CD4-positive, alpha-beta T cell (primary cell): Measurements from ENCODE around the gene MAPRE2. TPM values are rescaled to one million over a fixed set of nuclear protein-coding genes. Genes with fewer than 3 reads are reported as not detected.

ENCODE experiments used
- ATAC-seq: fragments of 200-7000 bp; cut with Tn5 transposase; one replicate; pipeline ENCODE4 v1.10.0; 2022; ENCODE audit warnings: mild to moderate bottlenecking; ENCODE audit not compliant: poor library complexity
- CTCF ChIA-PET: fragments of 350-600 bp; sonication (Branson Sonifier 250); formaldehyde crosslinking; loops from one replicate; lab custom pipeline; 2021; ENCODE audit warnings: antibody characterized with exemption, inconsistent platforms; lab: Charles Lee
- POLR2A ChIA-PET: fragments of 350-600 bp; sonication (Branson Sonifier 250); formaldehyde crosslinking; loops from one replicate; lab custom pipeline; 2021; ENCODE audit warnings: antibody characterized with exemption, inconsistent platforms; lab: Charles Lee
- DNase-seq, 14 experiments: peaks; one replicate each; pipeline ENCODE4 v3.0.0-alpha.2; 2013 to 2020; ENCODE audit warnings: mixed read lengths in 2 of 14
- H3K27ac ChIP-seq, 2 donors: one replicate each; pipeline versions ENCODE4 v1.5.1 to v1.7.0; 2013; ENCODE audit warnings: low read length in 2 of 2, low read depth in 1 of 2, mild to moderate bottlenecking in 1 of 2
- H3K27me3 ChIP-seq, 2 experiments: 1 replicate in 1 of 2; 2 replicates in 1 of 2; pipeline versions ENCODE4 v1.6.1 to v1.7.0; 2013; ENCODE audit warnings: low read length in 2 of 2, control low read depth in 1 of 2, mild to moderate bottlenecking in 1 of 2, moderate library complexity in 1 of 2; ENCODE audit not compliant: insufficient read depth in 2 of 2, control insufficient read depth in 1 of 2
- H3K36me3 ChIP-seq: one replicate; pipeline ENCODE4 v1.6.1; 2013; ENCODE audit warnings: low read length, control low read depth; ENCODE audit not compliant: insufficient read depth
- H3K4me1 ChIP-seq: one replicate; pipeline ENCODE4 v1.6.1; 2013; ENCODE audit warnings: low read length, control low read depth; ENCODE audit not compliant: insufficient read depth
- H3K4me3 ChIP-seq: one replicate; pipeline ENCODE4 v1.5.1; 2013; ENCODE audit warnings: mild to moderate bottlenecking, low read length, moderate library complexity
- H3K9me3 ChIP-seq, 2 experiments: 1 replicate in 1 of 2; 2 replicates in 1 of 2; pipeline versions ENCODE4 v1.6.1 to v1.7.0; 2013; ENCODE audit warnings: low read length in 2 of 2, mild to moderate bottlenecking in 2 of 2, control low read depth in 1 of 2, moderate library complexity in 1 of 2; ENCODE audit not compliant: control insufficient read depth in 1 of 2, insufficient read depth in 1 of 2
- H3K27ac Mint-ChIP-seq: one replicate; pipeline ENCODE4 v1.8.0; 2020; ENCODE audit warnings: mixed read lengths
- H3K27me3 Mint-ChIP-seq: one replicate; pipeline ENCODE4 v1.8.0; 2021; ENCODE audit warnings: mixed read lengths
- H3K36me3 Mint-ChIP-seq: one replicate; pipeline ENCODE4 v1.8.0; 2021; ENCODE audit warnings: low read depth, mixed read lengths
- H3K4me1 Mint-ChIP-seq: one replicate; pipeline ENCODE4 v1.8.0; 2021; ENCODE audit warnings: low read depth, mixed read lengths
- H3K4me3 Mint-ChIP-seq: one replicate; pipeline ENCODE4 v1.8.0; 2020; ENCODE audit warnings: mild to moderate bottlenecking, mixed read lengths
- H3K9me3 Mint-ChIP-seq: one replicate; pipeline ENCODE4 v1.8.0; 2020; ENCODE audit warnings: mixed read lengths
- intact Hi-C, 2 experiments: fragments of 100-400 bp; cut with DNase I in 1 of 2; cut with micrococcal nuclease in 1 of 2; formaldehyde crosslinking; loops; one replicate each; pipeline versions ENCODE4 v1.15.1 to v1.9.0; 2023 to 2025; cut with DNase I, micrococcal nuclease
- total RNA-seq, 174 experiments: library from RNA in 2 of 174; stranded (reverse) in 2 of 174; gene quantifications; one replicate each; pipeline ENCODE4 v1.2.3 and lab custom pipeline; 2021 to 2026
- TF ChIP-seq, protein P1 (sequence below): fragments of 200-600 bp; IDR thresholded peaks from one replicate; pipeline ENCODE4 v1.8.0; 2022; ENCODE audit warnings: antibody characterized with exemption, mild to moderate bottlenecking

Gene MAPRE2
- total RNA-seq, 2 experiments from 2014 or later: 108 to 112 TPM

- H3K27me3 ChIP-seq: no peaks in the 10 kb centered on the region
- H3K36me3 ChIP-seq: no peaks in the 10 kb centered on the region
- no peak overlapping the region for H3K27ac ChIP-seq
- H3K9me3 ChIP-seq: no peaks in the 10 kb centered on the region
- ChIA-PET POLR2A (no interaction called here), CTCF (no interaction called here)
- H3K27ac Mint-ChIP-seq: no peak overlapping the region
- ATAC-seq (no peak), DNase-seq (no peak)
- peaks cover 20% of the 10 kb centered on the region for H3K4me1 Mint-ChIP-seq
- H3K9me3 Mint-ChIP-seq: no peaks in the 10 kb centered on the region
- H3K27me3 Mint-ChIP-seq: no peaks in the 10 kb centered on the region
- no peak overlapping the region for H3K4me3 ChIP-seq
- intact Hi-C loops: no loop called here
- TF ChIP-seq, protein P1, sequence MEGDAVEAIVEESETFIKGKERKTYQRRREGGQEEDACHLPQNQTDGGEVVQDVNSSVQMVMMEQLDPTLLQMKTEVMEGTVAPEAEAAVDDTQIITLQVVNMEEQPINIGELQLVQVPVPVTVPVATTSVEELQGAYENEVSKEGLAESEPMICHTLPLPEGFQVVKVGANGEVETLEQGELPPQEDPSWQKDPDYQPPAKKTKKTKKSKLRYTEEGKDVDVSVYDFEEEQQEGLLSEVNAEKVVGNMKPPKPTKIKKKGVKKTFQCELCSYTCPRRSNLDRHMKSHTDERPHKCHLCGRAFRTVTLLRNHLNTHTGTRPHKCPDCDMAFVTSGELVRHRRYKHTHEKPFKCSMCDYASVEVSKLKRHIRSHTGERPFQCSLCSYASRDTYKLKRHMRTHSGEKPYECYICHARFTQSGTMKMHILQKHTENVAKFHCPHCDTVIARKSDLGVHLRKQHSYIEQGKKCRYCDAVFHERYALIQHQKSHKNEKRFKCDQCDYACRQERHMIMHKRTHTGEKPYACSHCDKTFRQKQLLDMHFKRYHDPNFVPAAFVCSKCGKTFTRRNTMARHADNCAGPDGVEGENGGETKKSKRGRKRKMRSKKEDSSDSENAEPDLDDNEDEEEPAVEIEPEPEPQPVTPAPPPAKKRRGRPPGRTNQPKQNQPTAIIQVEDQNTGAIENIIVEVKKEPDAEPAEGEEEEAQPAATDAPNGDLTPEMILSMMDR: no peak
- H3K4me1 ChIP-seq: no peaks in the 10 kb centered on the region
- no peak overlapping the region for H3K4me3 Mint-ChIP-seq
- no peaks in the 10 kb centered on the region for H3K36me3 Mint-ChIP-seq
Observed at GRCh38 chr18:35171315-35171987, 130.2 kb downstream of the MAPRE2 start.

DNA sequence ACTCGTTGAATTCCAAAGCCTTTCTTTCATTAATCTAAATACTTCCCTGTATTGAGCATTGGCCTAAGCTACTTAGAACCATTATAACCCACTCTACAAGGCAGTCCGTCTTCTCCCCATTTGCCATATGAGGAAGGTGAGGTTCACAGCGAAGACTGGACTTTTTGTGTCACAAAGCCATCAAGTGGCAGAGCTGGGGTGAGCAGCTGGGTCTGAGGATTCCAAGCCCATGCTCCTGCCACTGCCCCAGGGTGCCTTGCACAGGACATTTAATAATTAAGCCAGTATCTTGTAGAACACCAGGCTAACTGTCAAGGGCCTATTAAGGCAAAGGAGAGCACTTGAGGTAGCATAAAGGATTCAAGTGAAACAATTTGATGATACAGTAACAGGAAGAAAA is 130.8 kb downstream of the MAPRE2 start:
- Histone ChIP-seq H3K27ac (no peak overlapping the region), H3K27me3 (no peaks in the 10 kb centered on the region), H3K9me3 (no peaks in the 10 kb centered on the region), H3K4me1 (no peaks in the 10 kb centered on the region), H3K4me3 (no peak overlapping the region), H3K36me3 (no peaks in the 10 kb centered on the region)
- peaks cover 20% of the 10 kb centered on the region for H3K4me1 Mint-ChIP-seq
- no peak overlapping the region for H3K4me3 Mint-ChIP-seq
- TF ChIP-seq, protein P1: no peak
- no peaks in the 10 kb centered on the region for H3K36me3 Mint-ChIP-seq
- ATAC-seq (no peak), DNase-seq (no peak)
- ChIA-PET POLR2A (no interaction called here), CTCF (no interaction called here)
- no peaks in the 10 kb centered on the region for H3K27me3 Mint-ChIP-seq
- intact Hi-C loops: no loop called here
- no peak overlapping the region for H3K27ac Mint-ChIP-seq
- peaks cover 2% of the 10 kb centered on the region for H3K9me3 Mint-ChIP-seq

GRCh38 chr18:35172451-35173035 is 131.3 kb downstream of the MAPRE2 start:
- ATAC-seq (no peak), DNase-seq (no peak)
- no peak overlapping the region for H3K27ac Mint-ChIP-seq
- Histone ChIP-seq H3K27me3 (no peaks in the 10 kb centered on the region), H3K27ac (no peak overlapping the region), H3K4me1 (no peaks in the 10 kb centered on the region), H3K4me3 (no peak overlapping the region), H3K36me3 (no peaks in the 10 kb centered on the region), H3K9me3 (no peaks in the 10 kb centered on the region)
- H3K4me3 Mint-ChIP-seq: no peak overlapping the region
- ChIA-PET CTCF (no interaction called here), POLR2A (no interaction called here)
- H3K36me3 Mint-ChIP-seq: no peaks in the 10 kb centered on the region
- TF ChIP-seq, protein P1: no peak
- H3K27me3 Mint-ChIP-seq: no peaks in the 10 kb centered on the region
- peaks cover 20% of the 10 kb centered on the region for H3K4me1 Mint-ChIP-seq
- H3K9me3 Mint-ChIP-seq: peaks cover 2% of the 10 kb centered on the region
- intact Hi-C loops: no loop called here
